HepG2 (cell line): Measurements from ENCODE around the gene NSMCE4A. TPM values are rescaled to one million over a fixed set of nuclear protein-coding genes. Genes with fewer than 3 reads are reported as not detected.
A peak's percentile ranks its signal among the peaks of the same experiment; 100 is the strongest.

Experiments
- ASH2L ChIP-seq: fragments of 300-600, 200-600 bp; sonication (generic); IDR thresholded peaks from 2 replicates; pipeline ENCODE4 v1.7.0; 2017; ENCODE audit warnings: low read depth, mild to moderate bottlenecking, moderate library complexity, mixed read lengths, low read length; ENCODE audit not compliant: insufficient read length
- ATF4 ChIP-seq, 2 experiments: fragments of 450-650 bp in 1 of 2; sonication (generic) in 1 of 2; formaldehyde crosslinking; IDR thresholded peaks; 2 replicates each; pipeline versions ENCODE4 v1.5.0 to v1.8.0; 2020 to 2022; ENCODE audit warnings: mild to moderate bottlenecking in 1 of 2, missing genetic modification reagents in 1 of 2
- ATRX ChIP-seq: sonication (generic); formaldehyde crosslinking; IDR thresholded peaks from 2 replicates; pipeline ENCODE4 v1.4.0; 2020; ENCODE audit warnings: missing genetic modification reagents, borderline replicate concordance
- BRD4 ChIP-seq: sonication (generic); formaldehyde crosslinking; IDR thresholded peaks from 2 replicates; pipeline ENCODE4 v1.4.0; 2020; ENCODE audit warnings: missing genetic modification reagents
- CHCHD3 ChIP-seq: sonication (generic); formaldehyde crosslinking; IDR thresholded peaks from 2 replicates; pipeline ENCODE4 v1.8.0; 2022; ENCODE audit warnings: mild to moderate bottlenecking, missing genetic modification reagents, moderate library complexity
- HOXD1 ChIP-seq: sonication (generic); formaldehyde crosslinking; IDR thresholded peaks from 2 replicates; pipeline ENCODE4 v1.5.0; 2020; ENCODE audit warnings: missing genetic modification reagents
- MAF1 ChIP-seq: sonication (generic); formaldehyde crosslinking; IDR thresholded peaks from 2 replicates; pipeline ENCODE4 v1.5.0; 2020; ENCODE audit warnings: missing genetic modification reagents, borderline replicate concordance
- MEIS1 ChIP-seq: sonication (generic); formaldehyde crosslinking; IDR thresholded peaks from 2 replicates; pipeline ENCODE4 v1.9.0; 2021; ENCODE audit warnings: mild to moderate bottlenecking, missing genetic modification reagents, moderate library complexity, borderline replicate concordance
- NCOR1 ChIP-seq: fragments of 200-600 bp; sonication (generic); IDR thresholded peaks from 2 replicates; pipeline ENCODE4 v1.7.0; 2017; ENCODE audit warnings: antibody characterized with exemption, low read length, borderline replicate concordance
- PLSCR1 ChIP-seq: sonication (generic); formaldehyde crosslinking; IDR thresholded peaks from 2 replicates; pipeline ENCODE4 v1.5.0; 2020; ENCODE audit warnings: missing genetic modification reagents, mild to moderate bottlenecking, borderline replicate concordance
- RARG ChIP-seq: sonication (generic); formaldehyde crosslinking; IDR thresholded peaks from 2 replicates; pipeline ENCODE4 v1.4.0; 2020; ENCODE audit warnings: low read depth, mild to moderate bottlenecking, missing genetic modification reagents
- SOX13 ChIP-seq, 3 experiments: fragments of 450-650 bp in 1 of 3; sonication (generic) in 1 of 3; formaldehyde crosslinking in 1 of 3; IDR thresholded peaks in 2 of 3; conservative IDR thresholded peaks in 1 of 3; 2 replicates each; pipeline versions ENCODE4 v1.5.0 to v1.6.1; 2016 to 2020; ENCODE audit warnings: antibody characterized with exemption in 1 of 3, mild to moderate bottlenecking in 1 of 3, missing compliant biosample characterization in 1 of 3, missing genetic modification reagents in 1 of 3, moderate library complexity in 1 of 3
- TARDBP ChIP-seq: sonication (generic); formaldehyde crosslinking; IDR thresholded peaks from 2 replicates; pipeline ENCODE4 v1.8.0; 2022; ENCODE audit warnings: mild to moderate bottlenecking, missing genetic modification reagents
- UBTF ChIP-seq: sonication (generic); formaldehyde crosslinking; IDR thresholded peaks from 2 replicates; pipeline ENCODE4 v1.4.0; 2020; ENCODE audit warnings: mild to moderate bottlenecking, missing genetic modification reagents
- ZBTB3 ChIP-seq: sonication (generic); formaldehyde crosslinking; IDR thresholded peaks from 2 replicates; pipeline ENCODE4 v1.4.0; 2020; ENCODE audit warnings: low read depth, mild to moderate bottlenecking, moderate library complexity, missing genetic modification reagents, borderline replicate concordance
- ZNF232 ChIP-seq: sonication (generic); formaldehyde crosslinking; IDR thresholded peaks from 2 replicates; pipeline ENCODE4 v1.4.0; 2020; ENCODE audit warnings: missing genetic modification reagents, borderline replicate concordance
- ZNF414 ChIP-seq: sonication (generic); formaldehyde crosslinking; IDR thresholded peaks from 2 replicates; pipeline ENCODE4 v1.5.0; 2020; ENCODE audit warnings: missing genetic modification reagents
- ZNF557 ChIP-seq: sonication (generic); formaldehyde crosslinking; IDR thresholded peaks from 2 replicates; pipeline ENCODE4 v1.4.0; 2020; ENCODE audit warnings: missing genetic modification reagents
- ZNF891 ChIP-seq: sonication (generic); formaldehyde crosslinking; IDR thresholded peaks from 2 replicates; pipeline ENCODE4 v1.5.0; 2020; ENCODE audit warnings: mild to moderate bottlenecking, missing genetic modification reagents
- ZSCAN31 ChIP-seq: sonication (generic); formaldehyde crosslinking; IDR thresholded peaks from 2 replicates; pipeline ENCODE4 v1.5.0; 2020; ENCODE audit warnings: low read depth, mild to moderate bottlenecking, missing genetic modification reagents
- polyA plus RNA-seq, 8 experiments: library from polyadenylated mRNA; depleted of rRNA in 3 of 8; stranded (reverse) in 7 of 8; unstranded in 1 of 8; fragments of >200 nt; fragmentation: Illumina TruSeq in 4 of 8; extraction: Trizol in 4 of 8; gene quantifications; 2 replicates each; pipeline versions ENCODE4 v1.2.1 to v1.2.3, GENCODE V29; 2011 to 2016; ENCODE audit warnings: low read depth in 4 of 8, missing spikeins in 1 of 8, mixed read lengths in 1 of 8; ENCODE audit not compliant: insufficient read depth in 1 of 8
- total RNA-seq, 5 experiments: library from RNA; depleted of rRNA; stranded (reverse); fragments of >200 nt; fragmentation: Illumina TruSeq; extraction: Trizol; gene quantifications; 2 replicates each; pipeline ENCODE4 v1.2.3, GENCODE V29; 2016; ENCODE audit warnings: low read depth in 1 of 5
- TF ChIP-seq, protein P1 (sequence below): sonication (generic); formaldehyde crosslinking; IDR thresholded peaks from 2 replicates; pipeline ENCODE4 v1.8.0; 2022; ENCODE audit warnings: low read depth, missing genetic modification reagents

Gene NSMCE4A
- total and polyA plus RNA-seq, 2 of the 13 experiments (the other 11 are each of a cell fraction or from before 2014, with no cell fraction given), result 61.1 to 91.6 TPM

GRCh38 chr10:121974535-121975294 is at the start of gene NSMCE4A (continued):
- TF ChIP-seq MAF1 (CRISPR knock-in tag) (peak; percentile 57; the same call in 1 of the 2 replicates), ZBTB3 (CRISPR knock-in tag) (no peak), UBTF (CRISPR knock-in tag) (peak; percentile 75; the same call in 1 of the 2 replicates), NCOR1 (peak; percentile 17; the same call in 1 of the 2 replicates), ZSCAN31 (CRISPR knock-in tag) (peak; percentile 57; the same call in 1 of the 2 replicates), BRD4 (CRISPR knock-in tag) (peak; percentile 24; the same call in 1 of the 2 replicates), CHCHD3 (CRISPR knock-in tag) (0 out of 2 replicates have a peak, but pooled peaks have one; percentile 71), ATRX (CRISPR knock-in tag) (no peak), ZNF414 (CRISPR knock-in tag) (0 out of 2 replicates have a peak, but pooled peaks have one; percentile 38), ASH2L (peak; percentile 94), SOX13 (IDR thresholded peaks at IDR 0.05) (no peak), SOX13 (CRISPR knock-in tag; conservative IDR thresholded peaks at IDR 0.05 in 1 of 2, IDR thresholded peaks at IDR 0.05 in 1 of 2) (peak in 1 of 2 experiments; percentile 13; a peak in 2 of 4 replicates), PLSCR1 (CRISPR knock-in tag) (0 out of 2 replicates have a peak, but pooled peaks have one; percentile 37), TARDBP (CRISPR knock-in tag) (peak; percentile 79), ATF4 (CRISPR knock-in tag; IDR thresholded peaks at IDR 0.05) (peak in 1 of 2 experiments; percentile 30; a peak in 1 of 4 replicates), RARG (CRISPR knock-in tag) (no peak), ZNF557 (no peak; the same call in 1 of the 2 replicates), HOXD1 (0 out of 2 replicates have a peak, but pooled peaks have one; percentile 54), ZNF891 (peak; percentile 50), MEIS1 (CRISPR knock-in tag) (peak; percentile 75; the same call in 1 of the 2 replicates), ZNF232 (CRISPR knock-in tag) (0 out of 2 replicates have a peak, but pooled peaks have one; percentile 61)
- TF ChIP-seq, protein P1, sequence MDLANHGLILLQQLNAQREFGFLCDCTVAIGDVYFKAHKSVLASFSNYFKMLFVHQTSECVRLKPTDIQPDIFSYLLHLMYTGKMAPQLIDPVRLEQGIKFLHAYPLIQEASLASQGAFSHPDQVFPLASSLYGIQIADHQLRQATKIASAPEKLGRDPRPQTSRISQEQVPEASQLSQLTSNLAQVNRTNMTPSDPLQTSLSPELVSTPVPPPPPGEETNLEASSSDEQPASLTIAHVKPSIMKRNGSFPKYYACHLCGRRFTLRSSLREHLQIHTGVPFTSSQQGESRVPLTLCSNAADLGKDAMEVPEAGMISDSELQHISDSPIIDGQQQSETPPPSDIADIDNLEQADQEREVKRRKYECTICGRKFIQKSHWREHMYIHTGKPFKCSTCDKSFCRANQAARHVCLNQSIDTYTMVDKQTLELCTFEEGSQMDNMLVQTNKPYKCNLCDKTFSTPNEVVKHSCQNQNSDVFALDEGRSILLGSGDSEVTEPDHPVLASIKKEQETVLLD (CRISPR knock-in tag), result peak; percentile 63; the same call in 1 of the 2 replicates
